GM21786 (cell line): ENCODE results near the gene KBTBD12.

Experiments used
- ATAC-seq: cut with Tn5 transposase; IDR thresholded peaks from one replicate; pipeline ENCODE4 v1.9.1; 2021; ENCODE audit not compliant: unreplicated experiment

The KBTBD12 gene

DNA sequence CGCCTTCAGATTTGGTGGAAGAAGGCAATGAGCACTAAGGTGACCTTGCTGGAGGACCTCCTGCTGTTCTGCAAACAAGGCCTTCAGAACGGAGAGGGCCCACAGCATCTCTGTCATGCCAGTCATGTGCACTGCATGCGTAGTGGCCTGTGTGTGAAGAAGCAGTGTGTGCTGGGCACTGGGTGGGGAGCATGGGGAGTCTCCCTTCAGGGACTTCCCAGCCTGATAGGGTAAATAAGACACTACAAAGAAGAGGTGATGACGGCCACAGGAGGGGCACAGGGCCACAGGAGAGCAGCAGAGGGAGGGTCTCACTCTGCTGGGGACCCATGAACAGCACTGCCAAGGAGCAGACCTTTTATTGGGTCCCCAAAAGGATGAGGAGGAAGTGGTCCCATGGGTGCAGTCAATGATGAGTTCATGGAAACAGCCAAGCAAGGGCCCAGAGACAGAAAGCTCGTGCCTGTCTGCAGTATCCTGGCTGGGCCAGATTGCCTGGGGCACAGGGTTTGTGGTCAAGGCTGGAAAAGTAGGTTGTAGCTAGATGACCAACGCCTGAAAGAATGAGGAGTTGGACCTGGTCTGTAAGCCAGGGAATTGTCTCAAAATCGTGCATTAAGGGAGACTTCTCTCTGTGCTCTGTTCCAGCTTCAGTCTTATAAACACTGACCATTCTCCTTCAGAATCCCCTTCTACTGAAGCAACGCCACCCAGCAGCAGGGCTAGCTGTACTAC, 69.4 kb downstream of the KBTBD12 start:
- no peak for ATAC-seq

DNA sequence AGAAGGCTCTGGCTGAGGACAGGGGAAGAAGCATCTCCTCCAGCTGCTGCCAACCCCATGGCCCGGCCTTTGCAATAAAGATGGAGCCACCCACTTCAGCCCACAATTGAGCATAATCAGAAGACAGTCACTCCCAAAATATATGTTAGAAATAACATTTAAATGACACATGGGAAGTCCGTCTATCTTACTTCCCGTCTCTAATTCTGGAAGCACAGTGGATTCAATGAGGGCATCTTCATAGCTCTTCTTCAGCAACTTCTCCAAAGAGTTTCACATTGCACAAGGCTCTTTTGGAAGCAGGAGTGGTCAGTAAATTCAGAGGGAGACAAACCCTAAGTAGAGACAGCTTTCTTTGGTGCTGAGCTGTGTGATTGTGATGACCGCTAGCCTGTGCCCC, 70.2 kb downstream of the KBTBD12 start:
- no peak for ATAC-seq

DNA sequence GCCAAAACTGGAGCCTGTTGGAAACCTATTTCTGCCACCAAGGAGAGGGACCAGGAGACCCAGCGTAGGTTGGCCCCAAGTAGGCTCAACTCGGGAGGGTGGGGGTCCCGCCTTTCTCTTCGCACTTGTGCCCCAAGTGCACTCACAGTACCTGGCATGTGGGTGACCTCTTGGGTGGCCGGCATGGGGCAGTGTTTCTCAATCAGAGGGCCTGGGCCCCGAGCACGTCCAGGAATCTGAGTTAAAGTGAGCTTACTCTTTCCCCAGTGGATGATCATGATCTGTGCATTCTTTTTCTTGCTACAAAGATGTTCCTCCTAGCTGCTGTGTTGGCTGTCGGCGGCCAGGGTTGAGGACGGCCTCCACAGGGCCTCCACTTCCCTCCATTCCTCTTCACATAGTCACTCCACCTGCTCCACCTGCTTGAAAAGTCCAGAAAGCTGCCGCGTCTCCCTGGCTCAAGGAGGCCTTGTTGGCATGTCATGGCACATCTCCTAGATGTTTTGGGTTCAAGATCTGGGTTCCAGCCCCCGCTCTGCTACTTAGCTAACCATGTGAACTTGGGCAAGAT, 70.7 kb downstream of the KBTBD12 start:
- no peak for ATAC-seq

DNA sequence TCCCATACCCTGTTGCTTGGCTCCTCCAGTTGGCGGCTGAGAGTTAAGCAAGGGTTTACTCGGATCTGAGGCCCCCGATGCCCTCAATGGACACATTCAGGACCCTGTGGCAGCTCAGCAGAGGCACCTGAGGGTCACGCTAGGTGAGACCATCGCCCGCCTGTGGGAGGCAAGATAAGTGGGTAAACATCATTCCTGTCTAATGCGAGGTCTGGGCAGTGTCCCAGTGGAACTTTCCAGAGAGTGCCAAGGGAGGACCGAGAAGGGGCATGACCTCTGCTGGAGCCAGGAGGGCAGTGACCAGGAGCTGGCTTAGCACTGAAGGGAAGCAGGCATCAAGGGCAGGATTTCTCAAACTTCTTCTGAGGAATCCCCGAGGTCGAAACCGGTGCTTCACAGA, 71.8 kb downstream of the KBTBD12 start:
- no peak for ATAC-seq

DNA sequence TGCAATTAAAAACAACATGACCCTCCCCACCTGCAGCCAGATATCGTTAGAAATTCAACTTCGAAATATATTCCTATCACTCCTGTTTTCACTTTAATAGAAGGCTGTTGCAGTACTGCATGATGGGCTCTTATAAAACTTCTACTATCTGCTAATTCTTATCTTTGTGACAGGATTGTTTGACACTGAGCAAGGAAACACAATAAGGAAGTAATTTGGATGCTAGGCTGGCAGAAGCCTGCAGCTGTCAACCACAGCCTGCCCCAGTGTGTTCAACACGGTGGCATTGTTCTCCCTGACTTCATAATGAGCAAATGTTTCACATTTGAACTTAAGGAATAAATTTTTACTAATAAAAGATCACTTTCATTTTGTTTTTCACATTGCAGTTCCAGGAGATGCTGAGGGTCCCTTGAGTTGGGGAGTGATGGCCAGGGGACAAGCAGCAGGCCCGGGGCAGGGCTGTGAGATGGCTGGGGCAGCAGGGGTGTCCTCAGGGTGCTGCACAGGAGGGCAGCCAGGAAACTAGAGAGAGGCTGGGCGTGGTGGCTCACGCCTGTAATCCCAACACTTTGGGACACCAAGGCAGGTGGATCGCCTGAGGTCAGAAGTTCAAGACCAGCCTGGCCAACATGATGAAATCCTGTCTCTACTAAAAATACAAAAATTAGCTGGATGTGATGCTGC, 72.4 kb downstream of the KBTBD12 start:
- ATAC-seq = no peak

DNA sequence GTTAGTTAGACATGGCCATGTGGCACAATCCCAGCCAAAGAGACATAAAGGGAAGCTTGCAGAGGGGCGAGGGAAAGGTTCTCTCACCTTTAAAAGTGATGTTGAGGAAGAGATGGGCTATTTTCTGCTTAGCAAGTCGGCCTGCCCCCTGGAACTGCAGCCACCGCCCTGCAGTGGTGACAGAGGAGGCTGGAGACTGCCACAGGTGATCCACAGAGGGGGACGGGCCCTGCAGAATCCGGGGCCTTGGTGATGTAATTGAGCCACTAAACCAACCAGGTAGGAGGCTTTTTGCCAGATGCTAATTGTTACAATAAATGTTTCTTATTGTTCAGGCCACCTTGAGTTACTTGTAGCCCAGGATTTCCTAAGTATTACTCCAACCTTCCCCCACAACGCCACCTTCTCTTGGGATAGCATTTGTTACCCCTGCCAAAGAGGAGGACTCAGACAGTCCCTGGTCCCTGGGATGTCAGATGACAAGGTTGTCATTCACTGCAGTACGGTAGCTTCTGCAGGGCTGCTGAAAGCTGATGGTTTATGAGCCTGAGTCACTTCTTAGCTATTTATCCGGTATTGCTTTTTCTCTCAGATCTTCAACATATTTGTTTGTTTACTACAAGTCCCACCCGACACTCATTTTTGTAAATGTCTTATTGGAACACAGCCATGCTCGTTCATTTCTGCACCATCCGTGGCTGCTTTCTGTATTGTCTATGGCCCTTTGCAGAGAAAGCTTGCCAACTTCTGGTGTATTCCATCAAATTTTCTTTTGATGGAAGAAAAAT, 73.9 kb downstream of the KBTBD12 start:
- no peak for ATAC-seq

DNA sequence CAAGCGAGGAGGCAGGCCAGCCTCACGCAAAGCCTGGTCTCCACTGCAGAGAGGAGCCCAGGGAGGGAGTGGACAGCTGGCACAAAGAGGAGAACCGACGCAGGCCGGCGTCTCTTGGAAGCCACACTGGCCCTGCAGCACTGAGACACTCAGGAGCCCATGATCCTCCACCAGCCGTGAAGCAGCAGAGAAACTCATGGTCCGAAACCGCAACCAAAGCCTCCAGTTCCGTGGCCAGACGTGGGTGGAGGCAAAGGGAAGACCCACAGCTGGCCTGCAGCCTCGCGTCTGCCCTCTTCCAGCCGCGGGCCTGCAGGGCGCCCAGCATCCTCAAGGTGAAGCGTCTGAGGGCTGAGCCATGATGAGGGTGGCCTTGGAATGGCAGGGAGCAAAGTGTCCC, 75.0 kb downstream of the KBTBD12 start:
- ATAC-seq = no peak

DNA sequence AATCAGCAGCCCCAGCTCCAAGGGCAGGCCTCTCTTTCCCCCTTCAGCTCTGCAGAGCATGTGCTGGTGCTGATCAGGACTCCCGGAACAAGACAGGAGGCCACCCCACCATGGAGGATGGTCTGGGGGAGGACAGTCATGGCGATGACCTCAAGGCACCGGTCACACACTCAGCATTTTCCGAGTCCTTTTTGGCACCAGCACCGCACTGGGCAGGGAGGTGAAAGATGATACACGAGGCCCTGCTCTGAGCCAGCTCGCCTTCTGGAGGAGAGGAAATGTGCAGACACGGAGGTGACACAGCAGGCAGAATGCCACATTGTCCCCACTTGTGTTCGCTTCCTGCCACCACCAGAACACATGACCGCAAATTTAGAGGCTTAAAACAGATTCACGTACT, 75.4 kb downstream of the KBTBD12 start:
- ATAC-seq = no peak

DNA sequence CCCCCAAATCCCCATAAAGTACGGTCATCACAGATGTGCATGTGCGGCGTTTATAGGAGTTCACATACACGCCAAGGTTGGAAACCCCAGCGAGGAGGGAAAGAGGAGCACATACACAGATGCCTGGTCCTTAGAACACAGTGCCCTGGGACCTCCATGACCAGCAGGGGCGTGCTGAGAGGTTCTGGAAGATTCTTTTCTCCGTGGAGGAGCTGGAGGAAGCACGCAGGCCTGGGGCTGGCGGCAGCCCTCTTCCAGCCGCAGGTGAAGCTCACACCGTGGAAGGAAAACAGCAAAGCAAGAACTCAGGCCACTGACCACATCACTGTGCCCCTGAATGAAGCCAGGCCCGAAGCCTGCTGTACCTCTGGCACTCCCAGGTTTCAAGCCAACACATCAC, 76.2 kb downstream of the KBTBD12 start:
- no peak for ATAC-seq

DNA sequence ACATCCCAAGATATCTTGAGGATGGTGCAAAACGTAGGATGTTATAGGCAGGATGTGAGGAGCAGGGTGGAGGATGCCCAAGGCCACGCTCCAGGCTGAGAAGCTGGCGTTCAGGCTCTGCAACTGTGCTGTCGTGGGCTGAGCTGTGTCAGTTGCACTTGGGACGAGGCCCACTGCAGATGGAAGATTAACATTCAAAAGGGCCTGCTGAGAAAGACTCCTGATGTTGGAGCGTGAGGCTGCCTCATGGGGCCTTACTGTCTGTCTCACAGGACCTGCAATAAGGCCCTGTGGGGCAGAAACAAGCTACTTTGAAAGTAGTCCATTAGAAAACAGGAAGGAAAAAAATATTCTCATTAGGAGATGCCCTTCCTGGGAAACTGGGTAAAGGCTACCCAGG, 76.6 kb downstream of the KBTBD12 start:
- no peak for ATAC-seq

DNA sequence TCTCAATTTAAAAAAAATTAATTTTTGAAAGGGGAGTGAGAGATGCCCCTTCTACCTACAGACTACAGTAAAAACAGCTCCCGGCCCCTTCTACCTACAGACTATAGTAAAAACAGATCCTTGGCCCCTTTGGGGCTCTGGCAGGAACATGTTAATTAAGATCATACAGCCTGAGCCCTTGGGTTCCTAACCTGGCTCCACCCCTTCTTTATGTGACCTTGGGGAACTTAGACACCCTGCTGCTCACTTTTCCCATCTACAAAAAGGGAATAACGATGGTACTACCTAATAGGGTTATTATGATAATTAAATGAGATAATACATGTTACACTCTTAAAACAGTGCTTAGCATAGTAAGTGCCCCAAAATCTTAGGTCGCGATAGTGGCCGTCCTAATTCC, 77.1 kb downstream of the KBTBD12 start:
- no peak for ATAC-seq

DNA sequence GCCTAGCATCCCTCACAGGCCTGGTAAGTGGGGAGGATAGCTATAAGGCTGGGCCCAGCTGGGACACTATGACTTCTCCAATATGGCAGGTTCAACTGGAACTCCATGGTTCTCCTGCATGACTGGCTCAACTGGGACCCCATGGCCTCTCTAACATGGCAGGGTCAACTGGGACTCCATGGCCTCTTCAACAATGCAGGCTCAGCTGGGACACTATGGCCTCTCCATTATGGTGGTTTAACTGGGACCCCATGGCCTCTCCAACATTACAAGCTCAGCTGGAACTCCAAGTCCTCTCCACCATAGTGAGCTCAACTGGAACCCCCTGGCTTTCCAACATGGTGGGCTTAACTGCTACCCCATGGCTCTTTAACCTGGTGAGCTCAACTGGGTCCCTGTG, 79.0 kb downstream of the KBTBD12 start:
- ATAC-seq = no peak

DNA sequence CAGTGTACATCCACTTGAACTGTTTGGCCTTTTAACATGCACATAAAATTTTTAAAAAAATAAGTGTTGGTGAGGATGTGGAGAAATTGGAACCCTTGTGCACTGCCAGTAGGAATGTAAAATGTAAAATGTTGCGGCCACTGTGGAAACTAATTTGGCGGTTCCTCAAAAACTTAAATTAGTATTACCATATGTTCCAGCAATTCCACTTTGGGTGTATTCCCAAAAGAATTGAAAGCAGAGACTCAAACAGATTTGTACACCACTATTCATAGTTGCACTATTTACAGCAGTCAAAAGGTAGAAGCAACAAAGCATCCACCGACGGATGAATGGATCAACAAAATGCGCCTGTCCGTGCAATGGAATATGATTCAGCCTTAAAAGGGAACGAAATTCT, 82.0 kb downstream of the KBTBD12 start:
- ATAC-seq = no peak

DNA sequence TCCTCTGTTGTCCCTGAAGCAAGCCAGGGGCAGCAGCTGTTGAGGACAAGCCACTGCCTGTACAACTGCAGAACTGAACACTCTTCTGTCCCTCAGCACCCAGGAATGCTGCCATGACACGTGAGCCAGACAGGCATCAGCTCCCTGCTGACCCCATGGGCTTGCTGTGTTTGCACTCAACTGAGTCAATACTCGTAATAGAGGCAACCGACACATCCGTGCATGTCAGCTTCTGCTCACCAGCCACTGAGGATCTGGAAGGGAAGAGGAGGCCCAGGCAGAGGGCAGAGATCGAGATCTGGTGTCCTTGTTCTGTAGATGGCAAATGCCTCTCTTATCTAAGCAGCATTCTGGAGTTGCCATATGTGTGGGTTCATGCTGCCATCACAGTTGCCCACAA, 82.9 kb downstream of the KBTBD12 start:
- ATAC-seq = no peak

DNA sequence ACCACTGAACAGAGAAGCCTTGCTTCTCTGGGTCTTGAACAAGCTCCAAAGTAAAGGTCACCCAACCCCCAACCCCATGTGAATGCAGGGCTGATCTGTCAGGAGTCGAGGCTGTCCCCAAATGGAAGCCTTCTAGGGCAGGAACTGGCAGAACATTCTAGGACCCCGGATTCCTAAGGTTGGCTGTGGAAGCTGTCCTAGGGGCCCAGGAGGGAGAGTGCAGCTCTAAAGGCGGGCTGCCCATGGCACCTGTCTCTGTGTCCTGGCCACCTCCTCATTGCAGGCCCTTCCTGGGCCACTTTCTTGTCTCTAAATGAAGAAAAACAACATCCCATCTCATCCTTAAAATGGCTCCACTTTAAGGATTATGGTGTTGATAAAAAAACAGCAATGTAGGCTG, 83.6 kb downstream of the KBTBD12 start:
- no peak for ATAC-seq

DNA sequence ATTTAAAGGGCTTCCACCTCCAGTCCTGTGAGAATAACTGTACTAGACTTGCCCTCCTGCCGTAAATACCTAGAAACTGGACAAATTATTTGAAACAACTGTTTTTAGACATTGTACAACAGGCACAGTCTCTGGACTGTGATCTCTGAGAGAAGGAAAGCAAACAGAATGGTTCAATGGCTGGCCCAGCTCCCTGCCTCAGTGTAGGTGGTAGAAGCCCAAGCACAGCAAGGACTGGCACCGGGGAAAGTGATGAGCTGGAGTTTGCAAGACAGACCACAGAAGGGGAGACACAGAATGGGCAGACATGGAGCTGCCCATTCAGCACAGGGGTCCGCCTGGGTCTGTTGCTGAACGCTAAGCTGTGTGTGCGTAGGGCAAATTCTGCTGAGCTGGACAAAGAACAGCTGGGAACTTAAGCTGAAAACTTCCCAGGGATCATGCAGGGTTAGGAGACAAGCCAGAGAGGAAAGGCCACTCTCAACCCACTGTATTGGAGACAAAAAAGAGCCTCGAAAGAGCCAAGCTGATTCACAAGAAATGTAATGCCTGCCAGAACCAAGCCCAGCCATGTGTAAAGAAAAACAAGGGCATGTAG, 84.6 kb downstream of the KBTBD12 start:
- ATAC-seq = no peak

DNA sequence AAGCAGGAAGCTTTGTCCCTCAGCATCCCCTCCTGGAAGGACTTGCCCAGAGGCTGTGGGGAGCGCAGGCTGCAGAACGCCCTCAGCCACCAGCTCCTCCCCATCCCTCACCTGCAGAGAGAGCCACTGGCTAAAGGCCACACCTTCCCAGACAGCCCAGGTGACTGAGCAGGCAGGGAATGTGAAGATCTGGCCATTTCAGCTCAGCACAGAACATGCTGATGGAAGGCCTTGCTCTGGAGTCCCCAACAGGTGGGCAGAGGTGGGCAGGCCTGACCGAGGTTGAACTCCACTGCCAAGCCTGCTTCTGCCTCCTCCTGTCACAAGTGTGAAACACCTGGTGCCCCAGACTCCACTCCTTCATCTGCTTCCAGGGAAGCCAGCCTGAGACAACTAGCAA, 86.5 kb downstream of the KBTBD12 start:
- no peak for ATAC-seq

DNA sequence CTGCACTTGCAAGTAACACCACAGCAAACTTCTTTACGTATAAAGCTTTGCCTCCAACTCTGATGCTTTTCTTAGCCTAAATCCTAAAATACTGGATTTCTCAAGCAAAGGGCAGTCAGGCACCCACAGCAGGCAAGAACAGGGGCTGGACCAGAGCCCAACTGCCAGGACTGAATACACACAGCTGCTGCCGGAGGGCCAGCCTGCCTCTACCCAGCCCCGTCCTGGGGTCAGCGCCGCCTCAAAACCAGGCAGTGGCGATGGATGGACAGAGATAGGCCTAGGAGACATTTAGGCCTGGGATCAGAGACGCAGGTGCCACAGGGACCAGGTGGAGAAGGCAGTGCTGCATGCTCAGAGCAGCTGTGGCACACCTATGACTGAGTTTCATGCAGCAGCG, 89.6 kb downstream of the KBTBD12 start:
- ATAC-seq = no peak

DNA sequence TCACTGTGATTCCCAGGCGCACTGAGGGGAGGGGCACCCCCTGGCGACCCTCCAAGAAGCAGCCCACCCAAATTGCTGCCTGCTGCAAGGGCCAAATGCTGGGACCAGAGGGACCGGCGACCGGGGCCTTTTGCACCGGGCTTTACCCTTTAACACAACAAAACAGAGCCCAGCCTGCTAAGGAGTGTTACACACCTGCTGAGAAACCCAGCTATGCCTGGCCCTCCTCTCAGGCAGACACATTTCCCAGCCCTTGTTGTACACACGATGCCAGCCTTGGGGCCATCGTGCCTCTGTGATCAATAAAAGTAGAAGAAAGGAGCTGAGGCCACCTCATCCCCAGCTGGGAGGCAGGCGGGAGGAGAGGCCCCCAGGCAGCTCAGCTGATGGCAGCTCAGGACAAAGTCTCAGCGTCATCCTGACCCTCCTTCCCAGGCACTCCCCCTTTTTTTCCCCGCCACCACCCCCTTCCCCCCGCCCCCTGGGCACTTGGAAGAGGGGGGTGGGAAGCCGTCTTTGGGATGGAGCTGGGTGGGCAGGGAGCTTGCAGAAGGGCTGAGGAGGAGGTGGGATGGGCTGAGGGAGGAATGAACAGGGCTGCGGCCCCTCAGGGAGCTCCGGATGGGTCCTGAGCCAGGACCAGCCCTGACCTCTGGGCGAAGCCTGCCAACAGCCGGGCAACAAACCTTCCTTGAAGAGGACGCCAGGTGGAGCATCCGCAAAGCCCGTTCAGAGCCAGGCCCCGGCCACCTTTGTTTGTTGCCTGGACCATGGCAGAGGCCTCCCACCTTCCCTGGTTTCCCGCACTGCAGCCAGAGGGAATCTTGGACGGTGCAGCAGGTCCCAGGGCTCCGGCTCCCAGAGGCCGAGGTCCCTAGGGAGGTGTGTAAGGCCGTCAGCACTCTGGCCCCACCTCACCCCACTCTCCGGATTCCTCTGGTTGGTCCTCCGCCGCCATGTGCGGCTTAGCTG, 91.3 kb downstream of the KBTBD12 start:
- ATAC-seq = no peak

DNA sequence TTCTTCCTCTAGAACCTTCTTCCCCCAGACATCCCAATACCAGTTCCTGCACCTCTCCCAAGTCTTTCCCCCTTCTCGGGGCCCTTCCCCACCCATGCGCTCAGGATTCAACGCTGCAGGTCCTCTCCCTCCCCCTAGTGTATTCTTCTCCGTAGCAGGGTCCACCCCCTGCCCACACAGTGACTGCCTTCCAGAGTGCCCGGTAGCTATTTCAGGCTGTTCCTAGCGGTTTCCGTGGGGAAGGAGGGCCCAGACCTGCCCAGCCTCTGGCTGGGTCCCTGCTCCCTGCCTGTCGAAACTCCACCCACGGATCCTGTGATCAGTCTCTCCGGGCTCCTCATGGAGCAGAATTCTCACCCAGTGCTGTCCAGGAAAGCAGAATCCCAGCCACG, 92.0 kb downstream of the KBTBD12 start:
- ATAC-seq = no peak
